Measurements from ENCODE around the gene BRIX1.

Gene BRIX1

GRCh38 chr5:34915139-34915855, at the start of gene BRIX1, which contains the start of gene RAD1:
Gene BRIX1 (plus strand): TSS chr5:34915711. CDS start chr5:34915739, 28 bp downstream.
Gene RAD1 (minus strand): TSS chr5:34915504. CDS start chr5:34914892, 612 bp downstream.
- peak; percentile 89 for DNase-seq

- no peak for DNase-seq
Observed at GRCh38 chr5:34866989-34867471, 48.5 kb upstream of the BRIX1 start.

- DNase-seq, result no peak
Observed at GRCh38 chr5:34867660-34868059, 47.9 kb upstream of the BRIX1 start.

- DNase-seq, result no peak
Observed at GRCh38 chr5:34868791-34869190, 46.7 kb upstream of the BRIX1 start.

GRCh38 chr5:34869256-34869655, 46.3 kb upstream of the BRIX1 start:
- DNase-seq, result no peak

- no peak for DNase-seq
Observed at GRCh38 chr5:34870382-34870781, 45.1 kb upstream of the BRIX1 start.

GRCh38 chr5:34876275-34876674, 39.2 kb upstream of the BRIX1 start:
- no peak for DNase-seq

- DNase-seq, result no peak
Observed at GRCh38 chr5:34881246-34881645, 34.3 kb upstream of the BRIX1 start.

GRCh38 chr5:34886392-34887119, 29.0 kb upstream of the BRIX1 start:
- no peak for DNase-seq

- DNase-seq, result no peak
Observed at GRCh38 chr5:34889394-34889793, 26.1 kb upstream of the BRIX1 start.

- DNase-seq, result no peak
Observed at GRCh38 chr5:34891981-34892380, 23.5 kb upstream of the BRIX1 start.

- no peak for DNase-seq
Observed at GRCh38 chr5:34892414-34892813, 23.1 kb upstream of the BRIX1 start.

GRCh38 chr5:34894716-34895115, 20.8 kb upstream of the BRIX1 start:
- no peak for DNase-seq

- no peak for DNase-seq
Observed at GRCh38 chr5:34895641-34896419, 19.7 kb upstream of the BRIX1 start.

GRCh38 chr5:34897646-34898045, 17.9 kb upstream of the BRIX1 start:
- DNase-seq, result no peak

GRCh38 chr5:34898258-34898895, 17.1 kb upstream of the BRIX1 start:
- DNase-seq, result no peak

- DNase-seq, result no peak
Observed at GRCh38 chr5:34899066-34899465, 16.4 kb upstream of the BRIX1 start.

- DNase-seq, result no peak
Observed at GRCh38 chr5:34900652-34901051, 14.9 kb upstream of the BRIX1 start.

- no peak for DNase-seq
Observed at GRCh38 chr5:34903260-34903659, 12.3 kb upstream of the BRIX1 start.

GRCh38 chr5:34905564-34905963, 9.9 kb upstream of the BRIX1 start:
- no peak for DNase-seq

- no peak for DNase-seq
Observed at GRCh38 chr5:34913072-34913471, 2.4 kb upstream of the BRIX1 start.

GRCh38 chr5:34914671-34915138, 806 bp upstream of the BRIX1 start:
- DNase-seq, result no peak

GRCh38 chr5:34915856-34916192, 313 bp downstream of the BRIX1 start:
- DNase-seq, result no peak
